GM18867 (cell line): Measurements from ENCODE around the gene RGS7.
"Not testable (repeated sequence)": the region's sequence is repeated elsewhere in the genome, so short reads cannot be mapped to it uniquely, and the experiment has no call there.

Source experiments
- ATAC-seq: cut with Tn5 transposase; IDR thresholded peaks from one replicate; pipeline ENCODE4 v1.9.1; 2021; ENCODE audit warnings: mild to moderate bottlenecking, moderate library complexity; ENCODE audit not compliant: unreplicated experiment

RGS7 gene

GRCh38 chr1:241217516-241217915 is 139.5 kb downstream of the RGS7 start:
- no peak for ATAC-seq

- no peak for ATAC-seq
These were observed 141.3 kb downstream of the RGS7 start for GRCh38 chr1:241215683-241216082.

GRCh38 chr1:241215203-241215602 is 141.8 kb downstream of the RGS7 start:
- ATAC-seq: no peak

GRCh38 chr1:241213139-241213538 is 143.9 kb downstream of the RGS7 start:
- no peak for ATAC-seq

- no peak for ATAC-seq
These were observed 144.4 kb downstream of the RGS7 start for GRCh38 chr1:241212628-241213027.

GRCh38 chr1:241208910-241209379 is 148.1 kb downstream of the RGS7 start:
- ATAC-seq: no peak

GRCh38 chr1:241203817-241204216 is 153.2 kb downstream of the RGS7 start:
- ATAC-seq: no peak

GRCh38 chr1:241202401-241202800 is 154.6 kb downstream of the RGS7 start:
- no peak for ATAC-seq

- ATAC-seq: no peak
These were observed 170.3 kb downstream of the RGS7 start for GRCh38 chr1:241186716-241187115.

GRCh38 chr1:241181971-241182370 is 175.0 kb downstream of the RGS7 start:
- no peak for ATAC-seq

GRCh38 chr1:241181471-241181870 is 175.5 kb downstream of the RGS7 start:
- no peak for ATAC-seq

- ATAC-seq: no peak
These were observed 176.4 kb downstream of the RGS7 start for GRCh38 chr1:241180569-241180968.

- no peak for ATAC-seq
These were observed 179.3 kb downstream of the RGS7 start for GRCh38 chr1:241177660-241178059.

GRCh38 chr1:241172486-241172885 is 184.5 kb downstream of the RGS7 start:
- ATAC-seq: no peak

GRCh38 chr1:241171991-241172390 is 185.0 kb downstream of the RGS7 start:
- ATAC-seq: no peak

- ATAC-seq: no peak
These were observed 189.8 kb downstream of the RGS7 start for GRCh38 chr1:241167121-241167630.

- ATAC-seq: no peak
These were observed 190.4 kb downstream of the RGS7 start for GRCh38 chr1:241166625-241167024.

GRCh38 chr1:241165256-241165655 is 191.7 kb downstream of the RGS7 start:
- ATAC-seq: not testable (repeated sequence)

- ATAC-seq: no peak
These were observed 193.6 kb downstream of the RGS7 start for GRCh38 chr1:241163363-241163762.

GRCh38 chr1:241161188-241161689 is 195.8 kb downstream of the RGS7 start:
- no peak for ATAC-seq

GRCh38 chr1:241157435-241157834 is 199.6 kb downstream of the RGS7 start:
- ATAC-seq: no peak

- ATAC-seq: no peak
These were observed 200.6 kb downstream of the RGS7 start for GRCh38 chr1:241156231-241156965.
